ENCODE results near the gene SHC2.

Gene SHC2

GRCh38 chr19:460877-461720, at the start of gene SHC2:
Gene SHC2, minus strand, starts transcription at chr19:461033. Its CDS starts 37 bp downstream, at chr19:460996.
- no peak for DNase-seq (ENCODE audit: low spot score)

- no peak for DNase-seq (ENCODE audit: low spot score)
Measured at GRCh38 chr19:508204-509150, 47.6 kb upstream of the SHC2 start.

GRCh38 chr19:507286-508203, 46.7 kb upstream of the SHC2 start, which contains the start of gene TPGS1:
Gene TPGS1, plus strand, starts transcription at chr19:507497. Its CDS starts 10 bp downstream, at chr19:507507.
- peak; percentile 55 for DNase-seq (ENCODE audit: low spot score)

GRCh38 chr19:506404-507285, 45.8 kb upstream of the SHC2 start:
- peak; percentile 100 for DNase-seq (ENCODE audit: low spot score)

GRCh38 chr19:504616-505015, 43.8 kb upstream of the SHC2 start:
- no peak for DNase-seq (ENCODE audit: low spot score)

- DNase-seq (ENCODE audit: low spot score), result no peak
Measured at GRCh38 chr19:501646-502045, 40.8 kb upstream of the SHC2 start.

- no peak for DNase-seq (ENCODE audit: low spot score)
Measured at GRCh38 chr19:498977-499623, 38.3 kb upstream of the SHC2 start.

GRCh38 chr19:498511-498891, 37.7 kb upstream of the SHC2 start:
- no peak for DNase-seq (ENCODE audit: low spot score)

- DNase-seq (ENCODE audit: low spot score), result no peak
Measured at GRCh38 chr19:497869-498510, 37.2 kb upstream of the SHC2 start.

- no peak for DNase-seq (ENCODE audit: low spot score)
Measured at GRCh38 chr19:497491-497868, 36.6 kb upstream of the SHC2 start.

- no peak for DNase-seq (ENCODE audit: low spot score)
Measured at GRCh38 chr19:496986-497385, 36.2 kb upstream of the SHC2 start.

- no peak for DNase-seq (ENCODE audit: low spot score)
Measured at GRCh38 chr19:496112-496665, 35.4 kb upstream of the SHC2 start, which contains the start of gene MADCAM1. Gene MADCAM1, plus strand, starts transcription at chr19:496486. Its CDS starts 14 bp downstream, at chr19:496500.

GRCh38 chr19:495402-496111, 34.7 kb upstream of the SHC2 start:
- DNase-seq (ENCODE audit: low spot score), result no peak

- DNase-seq (ENCODE audit: low spot score), result no peak
Measured at GRCh38 chr19:495081-495401, 34.2 kb upstream of the SHC2 start.

GRCh38 chr19:494171-495080, 33.6 kb upstream of the SHC2 start:
- no peak for DNase-seq (ENCODE audit: low spot score)

GRCh38 chr19:493391-494170, 32.7 kb upstream of the SHC2 start:
- no peak for DNase-seq (ENCODE audit: low spot score)

GRCh38 chr19:492091-492531, 31.3 kb upstream of the SHC2 start:
- DNase-seq (ENCODE audit: low spot score), result no peak
